ENCODE results near the gene DIPK1C. TPM values are rescaled to one million over a fixed set of nuclear protein-coding genes. Genes with fewer than 3 reads are reported as not detected.

The DIPK1C gene
- total and polyA plus RNA-seq, 2 donors (not counting 1 experiment from before 2014, with no cell fraction given): not detected

DNA sequence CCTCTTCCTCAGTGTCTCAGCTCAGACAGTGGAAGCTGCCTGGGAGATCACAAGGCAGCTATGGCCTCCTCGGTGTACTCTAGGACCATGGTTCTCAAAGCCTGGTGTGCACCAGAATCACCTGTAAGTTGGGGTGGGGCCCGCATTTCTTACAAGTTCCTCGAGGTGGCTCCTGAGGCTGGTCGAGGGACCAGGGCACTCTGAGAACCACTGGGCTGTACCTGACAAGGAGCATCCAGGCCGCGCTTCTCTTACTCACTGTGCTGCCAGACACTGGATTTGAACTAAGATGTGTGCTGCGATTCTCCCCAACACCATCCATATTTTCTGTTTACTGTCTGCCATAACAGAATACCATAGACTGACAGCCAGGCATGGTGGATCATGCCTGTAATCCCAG, 59.5 kb downstream of the DIPK1C start:
- no peaks in the 10 kb centered on the region for H3K36me3 ChIP-seq (ENCODE audit: control insufficient read depth, insufficient read depth, low read length)
- H3K4me3 ChIP-seq (replicated peaks in 1 of 4; ENCODE audit: control extremely low read depth in 1 of 4, insufficient read depth in 1 of 4, low read depth in 3 of 4, low read length in 4 of 4): no peak overlapping the region
- DNase-seq (ENCODE audit: low read depth in 2 of 2): no peak
- no peak overlapping the region for H3K4me2 ChIP-seq (ENCODE audit: extremely low read depth, insufficient read depth, low read length)
- TF ChIP-seq, protein P1, sequence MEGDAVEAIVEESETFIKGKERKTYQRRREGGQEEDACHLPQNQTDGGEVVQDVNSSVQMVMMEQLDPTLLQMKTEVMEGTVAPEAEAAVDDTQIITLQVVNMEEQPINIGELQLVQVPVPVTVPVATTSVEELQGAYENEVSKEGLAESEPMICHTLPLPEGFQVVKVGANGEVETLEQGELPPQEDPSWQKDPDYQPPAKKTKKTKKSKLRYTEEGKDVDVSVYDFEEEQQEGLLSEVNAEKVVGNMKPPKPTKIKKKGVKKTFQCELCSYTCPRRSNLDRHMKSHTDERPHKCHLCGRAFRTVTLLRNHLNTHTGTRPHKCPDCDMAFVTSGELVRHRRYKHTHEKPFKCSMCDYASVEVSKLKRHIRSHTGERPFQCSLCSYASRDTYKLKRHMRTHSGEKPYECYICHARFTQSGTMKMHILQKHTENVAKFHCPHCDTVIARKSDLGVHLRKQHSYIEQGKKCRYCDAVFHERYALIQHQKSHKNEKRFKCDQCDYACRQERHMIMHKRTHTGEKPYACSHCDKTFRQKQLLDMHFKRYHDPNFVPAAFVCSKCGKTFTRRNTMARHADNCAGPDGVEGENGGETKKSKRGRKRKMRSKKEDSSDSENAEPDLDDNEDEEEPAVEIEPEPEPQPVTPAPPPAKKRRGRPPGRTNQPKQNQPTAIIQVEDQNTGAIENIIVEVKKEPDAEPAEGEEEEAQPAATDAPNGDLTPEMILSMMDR (conservative IDR thresholded peaks at IDR 0.05 in 1 of 2, IDR thresholded peaks at IDR 0.05 in 1 of 2; ENCODE audit: low read depth in 1 of 2, low read length in 2 of 2): no peak
- no peak for TF ChIP-seq EZH2 (IDR thresholded peaks at IDR 0.05; ENCODE audit: low read length, missing control alignments)
- H3K27ac ChIP-seq (ENCODE audit: insufficient read depth, low read length): no peak overlapping the region
- no peaks in the 10 kb centered on the region for H3K79me2 ChIP-seq (ENCODE audit: control insufficient read depth, insufficient read depth, low read length)
- H3K27me3 ChIP-seq (ENCODE audit: control insufficient read depth, insufficient read depth, low read length): peaks cover 7% of the 10 kb centered on the region
- H2AFZ ChIP-seq (ENCODE audit: low read length): no peak overlapping the region
- H3K9me3 ChIP-seq (ENCODE audit: control insufficient read depth, insufficient read depth, low read depth, low read length): no peaks in the 10 kb centered on the region
- no peak overlapping the region for H3K9ac ChIP-seq (ENCODE audit: insufficient read depth, low read length)
- H3K4me1 ChIP-seq (ENCODE audit: control insufficient read depth, extremely low read depth, insufficient read depth, low read length): no peaks in the 10 kb centered on the region
- H4K20me1 ChIP-seq (ENCODE audit: control insufficient read depth, extremely low read depth, insufficient read depth, low read length): no peaks in the 10 kb centered on the region

DNA sequence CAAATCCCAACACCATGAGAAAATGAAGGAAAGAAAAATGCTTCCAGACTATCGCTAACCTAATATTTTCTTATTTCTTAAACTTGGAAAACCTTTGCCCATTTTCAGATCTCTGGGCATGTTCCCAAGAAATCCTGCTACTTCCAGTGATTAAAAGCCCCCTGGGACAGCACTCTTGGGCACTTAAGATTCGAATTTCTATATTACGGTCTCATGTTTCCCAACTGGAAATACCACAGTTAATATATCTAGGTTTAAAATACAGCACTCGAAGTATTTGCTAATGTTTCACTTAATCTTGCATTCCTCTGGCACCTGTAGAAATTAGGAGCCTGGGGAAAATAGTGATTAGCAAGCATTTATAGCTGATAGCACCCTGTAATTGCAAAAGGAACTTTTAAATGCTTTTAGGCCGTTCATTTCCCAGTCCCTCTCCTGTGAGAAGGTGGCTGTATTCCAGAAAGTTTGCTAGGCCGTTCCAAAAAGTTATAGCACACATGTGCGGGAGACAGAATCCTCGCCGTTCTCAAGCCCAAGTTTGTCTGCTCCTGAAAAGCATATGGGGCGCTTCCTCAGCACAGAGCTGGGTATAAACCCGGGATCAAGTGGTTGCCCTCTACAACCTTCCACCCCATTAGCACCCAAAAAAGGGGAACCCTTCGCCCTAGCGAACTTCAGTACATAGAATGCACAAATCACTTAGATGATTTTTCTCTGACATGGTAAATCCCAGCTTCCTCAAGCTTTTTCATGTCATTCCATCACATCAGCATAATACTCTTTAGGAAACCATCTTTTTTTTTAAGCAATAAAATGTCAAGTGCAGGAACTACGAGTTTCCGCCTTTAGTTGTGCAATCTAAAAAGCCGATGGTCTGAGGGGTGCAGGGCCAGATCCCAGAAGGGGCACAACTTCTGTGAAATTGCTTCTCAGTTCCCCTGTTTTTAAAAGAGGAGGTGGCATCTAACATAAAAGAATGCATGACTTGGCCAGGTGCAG, 60.6 kb downstream of the DIPK1C start:
- peaks cover 7% of the 10 kb centered on the region for H3K27me3 ChIP-seq (ENCODE audit: control insufficient read depth, insufficient read depth, low read length)
- no peaks in the 10 kb centered on the region for H3K9me3 ChIP-seq (ENCODE audit: control insufficient read depth, insufficient read depth, low read depth, low read length)
- H3K4me2 ChIP-seq (ENCODE audit: extremely low read depth, insufficient read depth, low read length): no peak overlapping the region
- no peak overlapping the region for H3K27ac ChIP-seq (ENCODE audit: insufficient read depth, low read length)
- H3K36me3 ChIP-seq (ENCODE audit: control insufficient read depth, insufficient read depth, low read length): no peaks in the 10 kb centered on the region
- no peak overlapping the region for H3K4me3 ChIP-seq (replicated peaks in 1 of 4; ENCODE audit: control extremely low read depth in 1 of 4, insufficient read depth in 1 of 4, low read depth in 3 of 4, low read length in 4 of 4)
- no peak for TF ChIP-seq EZH2 (IDR thresholded peaks at IDR 0.05; ENCODE audit: low read length, missing control alignments)
- TF ChIP-seq, protein P1 (conservative IDR thresholded peaks at IDR 0.05 in 1 of 2, IDR thresholded peaks at IDR 0.05 in 1 of 2; ENCODE audit: low read depth in 1 of 2, low read length in 2 of 2): no peak
- no peaks in the 10 kb centered on the region for H3K79me2 ChIP-seq (ENCODE audit: control insufficient read depth, insufficient read depth, low read length)
- no peak overlapping the region for H3K9ac ChIP-seq (ENCODE audit: insufficient read depth, low read length)
- no peak overlapping the region for H2AFZ ChIP-seq (ENCODE audit: low read length)
- no peaks in the 10 kb centered on the region for H4K20me1 ChIP-seq (ENCODE audit: control insufficient read depth, extremely low read depth, insufficient read depth, low read length)
- no peaks in the 10 kb centered on the region for H3K4me1 ChIP-seq (ENCODE audit: control insufficient read depth, extremely low read depth, insufficient read depth, low read length)
- DNase-seq (ENCODE audit: low read depth in 2 of 2): peak in 1 of 2 donors; percentile 45

DNA sequence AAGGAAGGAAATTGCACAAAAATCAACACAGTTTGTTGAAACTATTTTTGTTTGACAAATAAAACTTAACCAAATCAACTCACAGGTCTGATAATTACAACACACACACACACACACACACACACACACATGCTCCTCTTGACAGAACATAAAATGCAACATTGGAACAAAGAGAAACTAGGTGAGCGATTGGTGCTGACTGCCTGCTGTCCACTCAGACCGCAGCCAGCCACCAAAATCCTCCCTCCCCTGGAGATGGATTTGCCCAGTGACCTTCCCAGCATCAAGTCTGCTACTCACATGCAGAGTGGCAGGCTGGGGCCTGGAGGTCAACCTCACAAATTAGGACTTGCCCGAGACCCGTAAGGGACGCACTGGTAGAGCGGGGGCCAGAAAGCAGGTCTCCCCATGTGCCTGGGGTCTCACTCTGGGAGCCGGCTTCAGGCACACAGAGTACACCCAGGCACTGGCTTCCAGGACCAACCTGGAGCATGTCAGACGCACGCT, 61.4 kb downstream of the DIPK1C start:
- Histone ChIP-seq H3K36me3 (ENCODE audit: control insufficient read depth, insufficient read depth, low read length) (no peaks in the 10 kb centered on the region), H4K20me1 (ENCODE audit: control insufficient read depth, extremely low read depth, insufficient read depth, low read length) (no peaks in the 10 kb centered on the region), H3K4me1 (ENCODE audit: control insufficient read depth, extremely low read depth, insufficient read depth, low read length) (no peaks in the 10 kb centered on the region), H3K9me3 (ENCODE audit: control insufficient read depth, insufficient read depth, low read depth, low read length) (no peaks in the 10 kb centered on the region), H2AFZ (ENCODE audit: low read length) (no peak overlapping the region), H3K9ac (ENCODE audit: insufficient read depth, low read length) (no peak overlapping the region), H3K79me2 (ENCODE audit: control insufficient read depth, insufficient read depth, low read length) (no peaks in the 10 kb centered on the region), H3K4me2 (ENCODE audit: extremely low read depth, insufficient read depth, low read length) (no peak overlapping the region), H3K27me3 (ENCODE audit: control insufficient read depth, insufficient read depth, low read length) (peaks cover 7% of the 10 kb centered on the region), H3K27ac (ENCODE audit: insufficient read depth, low read length) (no peak overlapping the region), H3K4me3 (replicated peaks in 1 of 4; ENCODE audit: control extremely low read depth in 1 of 4, insufficient read depth in 1 of 4, low read depth in 3 of 4, low read length in 4 of 4) (no peak overlapping the region)
- TF ChIP-seq EZH2 (IDR thresholded peaks at IDR 0.05; ENCODE audit: low read length, missing control alignments): no peak
- TF ChIP-seq, protein P1 (conservative IDR thresholded peaks at IDR 0.05 in 1 of 2, IDR thresholded peaks at IDR 0.05 in 1 of 2; ENCODE audit: low read depth in 1 of 2, low read length in 2 of 2): no peak
- DNase-seq (ENCODE audit: low read depth in 2 of 2): no peak

Data from fibroblast of lung (primary cell).